Right lobe of liver (tissue), 6 donors: ENCODE results near the gene SBF2. TPM values are rescaled to one million over a fixed set of nuclear protein-coding genes. Genes with fewer than 3 reads are reported as not detected.
"Not testable (repeated sequence)": the region's sequence is repeated elsewhere in the genome, so short reads cannot be mapped to it uniquely, and the experiment has no call there.

Experiments
- ATAC-seq, 4 donors: fragments of 200-7000 bp; cut with Tn5 transposase; one replicate each; pipeline ENCODE4 v1.9.1; 2020; ENCODE audit warnings: mild to moderate bottlenecking in 4 of 4, moderate library complexity in 4 of 4
- DNase-seq, 3 donors: peaks; one replicate each; pipeline ENCODE4 v3.0.0-alpha.2; 2020
- H3K27ac ChIP-seq, 3 donors: fragments of 200-600 bp; one replicate each; pipeline ENCODE4 v1.8.0; 2022
- H3K27me3 ChIP-seq, 2 donors: fragments of 200-600 bp; one replicate each; pipeline ENCODE4 v1.8.0; 2022
- H3K36me3 ChIP-seq, 4 donors: fragments of 200-600 bp; sonication (generic) in 1 of 4; one replicate each; pipeline versions ENCODE4 v1.5.1 to v1.8.0; 2017 to 2022; ENCODE audit warnings: control low read depth in 1 of 4
- H3K4me1 ChIP-seq, 4 donors: fragments of 200-600 bp; sonication (generic) in 1 of 4; one replicate each; pipeline versions ENCODE4 v1.5.1 to v1.8.0; 2017 to 2022; ENCODE audit warnings: control low read depth in 1 of 4
- H3K4me3 ChIP-seq, 3 donors: fragments of 200-600 bp; one replicate each; pipeline ENCODE4 v1.8.0; 2022
- H3K9me3 ChIP-seq, 4 donors: fragments of 200-600 bp; sonication (generic) in 1 of 4; one replicate each; pipeline versions ENCODE4 v1.5.1 to v1.8.0; 2017 to 2022; ENCODE audit warnings: control low read depth in 1 of 4
- CTCF ChIP-seq, 4 donors: fragments of 200-600 bp in 3 of 4; fragments of 450-650 bp in 1 of 4; IDR thresholded peaks; one replicate each; pipeline versions ENCODE4 v1.5.1 to v1.8.0; 2016 to 2022; ENCODE audit warnings: antibody characterized with exemption in 4 of 4, mild to moderate bottlenecking in 2 of 4
- POLR2A ChIP-seq: fragments of 450-650 bp; IDR thresholded peaks from one replicate; pipeline ENCODE4 v1.6.1; 2017; ENCODE audit warnings: antibody characterized with exemption, mild to moderate bottlenecking
- WGBS: methylation state at CpG from one replicate; pipeline ENCODE4 v1.1.6; 2018; ENCODE audit warnings: low coverage, low lambda C conversion rate; ENCODE audit not compliant: insufficient coverage; ENCODE audit errors: missing lambda C conversion rate; 5-methylcytosine and 5-hydroxymethylcytosine counted together
- intact Hi-C, 2 donors: fragments of 100-400 bp; cut with DNase I; formaldehyde crosslinking; loops; one replicate each; pipeline versions ENCODE4 v1.11.2 to v1.14.1; 2022
- total RNA-seq, 6 experiments: library from RNA; depleted of rRNA in 2 of 6; stranded (reverse); fragments of >200 nt in 2 of 6; fragmentation: NEBNext Ultra II Directional in 3 of 6; extraction: Animal tissue kit (Norgen Biotek cat#: 25700) in 3 of 6; gene quantifications; one replicate each; pipeline versions ENCODE4 v1.1.0 to v1.2.4, GENCODE V29; 2016 to 2023
- donor health status: DM: no; HTN: yes; CAD: no.
- donor health status: DM: no; HTN: no; CAD: no.
- donor health status: DM: no; HTN: no; CAD: no.
- donor health status: DM: no; HTN: yes; CAD: no.
- donor health status: DM: no; HTN: yes; CAD: no.

SBF2 gene
- total RNA-seq, 6 experiments from 2014 or later: 13.7 to 28.4 (median 21.3) TPM

GRCh38 chr11:10233581-10233980, 60.4 kb downstream of the SBF2 start:
- TF ChIP-seq CTCF (IDR thresholded peaks at IDR 0.05) (no peak), POLR2A (no peak)
- intact Hi-C loops: no loop called here
- no peak for DNase-seq
- no peak overlapping the region for H3K27ac ChIP-seq
- H3K4me1 ChIP-seq: no peaks in the 10 kb centered on the region
- no peaks in the 10 kb centered on the region for H3K36me3 ChIP-seq
- WGBS: 71% methylated on average over 1 of the region's 2 CpGs
- H3K27me3 ChIP-seq: no peaks in the 10 kb centered on the region
- no peak for ATAC-seq
- H3K9me3 ChIP-seq: no peaks in the 10 kb centered on the region
- H3K4me3 ChIP-seq: no peak overlapping the region

DNA sequence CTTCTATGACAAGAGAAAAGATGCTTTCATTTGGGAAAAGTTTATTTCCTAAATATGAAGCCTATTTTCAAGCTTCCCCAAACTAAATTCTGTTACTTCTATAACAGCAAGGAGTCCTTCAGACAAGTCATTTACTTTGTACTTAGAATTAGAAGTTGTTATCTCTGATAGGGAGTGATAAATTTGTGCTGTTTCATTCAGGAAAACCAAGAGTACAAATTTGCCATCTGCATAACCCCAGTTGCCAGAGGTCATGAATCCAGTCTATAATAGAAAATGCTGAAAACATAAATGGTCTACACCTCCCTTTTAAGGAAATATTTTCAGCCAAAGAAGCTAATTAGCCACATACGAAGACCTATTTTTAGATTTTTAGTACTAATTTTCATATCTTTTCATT, 61.3 kb downstream of the SBF2 start:
- Histone ChIP-seq H3K4me1 (no peaks in the 10 kb centered on the region), H3K4me3 (no peak overlapping the region), H3K27me3 (no peaks in the 10 kb centered on the region), H3K36me3 (no peaks in the 10 kb centered on the region), H3K9me3 (no peaks in the 10 kb centered on the region), H3K27ac (no peak overlapping the region)
- intact Hi-C loops: no loop called here
- TF ChIP-seq CTCF (IDR thresholded peaks at IDR 0.05) (no peak), POLR2A (no peak)
- WGBS: 72% methylated on average over 1 of the region's 1 CpG
- ATAC-seq (no peak), DNase-seq (no peak)

DNA sequence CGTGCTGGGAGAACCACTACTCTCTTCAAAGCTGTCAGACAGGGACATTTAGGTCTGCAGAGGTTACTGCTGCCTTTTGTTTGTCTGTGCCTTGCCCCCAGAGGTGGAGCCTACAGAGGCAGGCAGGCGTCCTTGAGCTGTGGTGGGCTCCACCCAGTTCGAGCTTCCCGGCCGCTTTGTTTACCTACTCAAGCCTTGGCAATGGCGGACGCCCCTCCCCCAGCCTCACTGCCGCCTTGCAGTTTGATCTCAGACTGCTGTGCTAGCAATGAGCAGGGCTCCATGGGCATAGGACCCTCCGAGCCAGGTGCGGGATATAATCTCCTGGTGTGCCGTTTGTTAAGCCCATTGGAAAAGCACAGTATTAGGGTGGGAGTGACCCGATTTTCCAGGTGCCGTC, 62.2 kb downstream of the SBF2 start:
- ATAC-seq, H3K4me1 ChIP-seq, H3K27me3 ChIP-seq, H3K36me3 ChIP-seq, H3K27ac ChIP-seq, H3K9me3 ChIP-seq, intact Hi-C loops, H3K4me3 ChIP-seq, DNase-seq: not testable (repeated sequence)
- WGBS: no CpG with 5 or more reads among the region's 13 CpGs

DNA sequence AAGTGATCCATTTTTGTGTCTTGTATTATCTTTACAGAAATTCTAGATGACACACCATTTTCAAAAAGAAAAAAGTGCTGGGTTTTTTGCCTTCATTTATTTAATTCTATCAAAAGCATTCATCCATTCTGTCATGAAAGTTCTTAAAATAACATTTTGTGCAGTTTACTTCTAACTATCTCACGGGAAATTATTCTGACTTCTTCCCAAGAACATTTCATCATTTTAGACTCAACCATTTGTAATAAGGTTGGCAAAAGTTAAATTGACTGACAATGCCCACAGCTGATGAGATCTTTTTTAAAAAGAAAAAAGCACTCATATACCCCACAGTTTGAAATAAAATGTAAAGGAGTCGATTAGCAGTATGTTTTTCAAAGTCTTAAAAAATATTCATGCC, 68.5 kb downstream of the SBF2 start:
- no peaks in the 10 kb centered on the region for H3K27me3 ChIP-seq
- no peaks in the 10 kb centered on the region for H3K4me1 ChIP-seq
- intact Hi-C loops: no loop called here
- no peaks in the 10 kb centered on the region for H3K36me3 ChIP-seq
- H3K4me3 ChIP-seq: no peak overlapping the region
- H3K27ac ChIP-seq: no peak overlapping the region
- no peaks in the 10 kb centered on the region for H3K9me3 ChIP-seq
- WGBS: 32% methylated on average over 2 of the region's 2 CpGs
- TF ChIP-seq POLR2A (no peak), CTCF (IDR thresholded peaks at IDR 0.05) (no peak)
- ATAC-seq (no peak), DNase-seq (no peak)

DNA sequence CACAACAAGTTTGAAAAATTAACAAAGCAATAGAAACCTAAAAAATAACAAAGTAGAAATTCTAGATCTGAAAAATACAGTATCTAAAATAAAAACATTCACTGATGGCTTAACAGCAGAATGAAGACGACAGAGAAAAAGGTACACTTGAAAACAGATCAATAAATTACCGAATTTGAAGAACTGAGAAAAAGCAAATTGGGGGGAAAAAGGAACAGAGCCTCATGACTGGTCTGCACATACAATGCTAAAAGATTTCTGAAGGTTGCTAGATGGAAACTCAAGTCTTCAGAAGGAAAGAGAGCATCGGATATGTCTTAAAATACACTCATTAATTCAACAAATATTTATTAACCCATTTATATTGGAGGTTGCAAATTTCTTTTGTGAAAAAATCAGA, 71.6 kb downstream of the SBF2 start:
- WGBS: 88% methylated on average over 3 of the region's 3 CpGs
- intact Hi-C loops: no loop called here
- H3K36me3 ChIP-seq: no peaks in the 10 kb centered on the region

More for the DNA sequence above, 71.6 kb downstream of the SBF2 start:
- Histone ChIP-seq H3K27ac (no peak overlapping the region), H3K4me3 (no peak overlapping the region), H3K4me1 (no peaks in the 10 kb centered on the region), H3K27me3 (no peaks in the 10 kb centered on the region), H3K9me3 (no peaks in the 10 kb centered on the region)
- ATAC-seq (no peak), DNase-seq (no peak)
- no peak for TF ChIP-seq POLR2A
- no peak for TF ChIP-seq CTCF (IDR thresholded peaks at IDR 0.05)
